Measurements from ENCODE around the gene STX2. TPM values are rescaled to one million over a fixed set of nuclear protein-coding genes. Genes with fewer than 3 reads are reported as not detected.
"Not testable (repeated sequence)": the region's sequence is repeated elsewhere in the genome, so short reads cannot be mapped to it uniquely, and the experiment has no call there.

STX2 gene
- total RNA-seq, 1 donor from 2014 or later, result 19.2 TPM

GRCh38 chr12:130858084-130858483, 19.0 kb upstream of the STX2 start:
- H3K4me1 Mint-ChIP-seq, result peaks cover 4% of the 10 kb centered on the region
- peaks cover 9% of the 10 kb centered on the region for H3K27me3 Mint-ChIP-seq
- H3K36me3 Mint-ChIP-seq (ENCODE audit: low read depth), result no peaks in the 10 kb centered on the region
- DNase-seq, result no peak
- H3K27ac Mint-ChIP-seq, result no peak overlapping the region
- peaks cover 9% of the 10 kb centered on the region for H3K9me3 Mint-ChIP-seq
- H3K4me3 Mint-ChIP-seq, result no peak overlapping the region
- intact Hi-C loops (cut with micrococcal nuclease), result no loop called here

- intact Hi-C loops (cut with micrococcal nuclease), result no loop called here
- Mint-ChIP-seq H3K9me3 (peaks cover 9% of the 10 kb centered on the region), H3K27me3 (peaks cover 9% of the 10 kb centered on the region), H3K27ac (no peak overlapping the region), H3K4me1 (peaks cover 4% of the 10 kb centered on the region), H3K36me3 (ENCODE audit: low read depth) (no peaks in the 10 kb centered on the region), H3K4me3 (no peak overlapping the region)
- DNase-seq, result no peak
Observed at GRCh38 chr12:130856088-130856487, 17.0 kb upstream of the STX2 start.

- DNase-seq, result no peak
- H3K4me1 Mint-ChIP-seq, result no peaks in the 10 kb centered on the region
- peaks cover 10% of the 10 kb centered on the region for H3K27me3 Mint-ChIP-seq
- H3K9me3 Mint-ChIP-seq, result no peaks in the 10 kb centered on the region
- H3K27ac Mint-ChIP-seq, result no peak overlapping the region
- intact Hi-C loops (cut with micrococcal nuclease), result no loop called here
- no peak overlapping the region for H3K4me3 Mint-ChIP-seq
- no peaks in the 10 kb centered on the region for H3K36me3 Mint-ChIP-seq (ENCODE audit: low read depth)
Observed at GRCh38 chr12:130850418-130851021, 11.5 kb upstream of the STX2 start.

GRCh38 chr12:130849561-130850417, 10.7 kb upstream of the STX2 start:
- Mint-ChIP-seq H3K27me3 (peaks cover 8% of the 10 kb centered on the region), H3K4me1 (no peaks in the 10 kb centered on the region), H3K36me3 (ENCODE audit: low read depth) (no peaks in the 10 kb centered on the region)

GRCh38 chr12:130848785-130849305, 9.8 kb upstream of the STX2 start:
- H3K4me3 Mint-ChIP-seq; H3K4me1 Mint-ChIP-seq; H3K36me3 Mint-ChIP-seq (ENCODE audit: low read depth); H3K27ac Mint-ChIP-seq; DNase-seq; H3K27me3 Mint-ChIP-seq; H3K9me3 Mint-ChIP-seq; intact Hi-C loops (cut with micrococcal nuclease): not testable (repeated sequence)

More at GRCh38 chr12:130849561-130850417, 10.7 kb upstream of the STX2 start:
- no peak for DNase-seq
- Mint-ChIP-seq H3K4me3 (no peak overlapping the region), H3K9me3 (no peaks in the 10 kb centered on the region), H3K27ac (no peak overlapping the region)
- intact Hi-C loops (cut with micrococcal nuclease), result no loop called here

GRCh38 chr12:130848105-130848504, 9.1 kb upstream of the STX2 start:
- H3K27ac Mint-ChIP-seq; H3K27me3 Mint-ChIP-seq; H3K36me3 Mint-ChIP-seq (ENCODE audit: low read depth); intact Hi-C loops (cut with micrococcal nuclease); H3K4me3 Mint-ChIP-seq; DNase-seq; H3K4me1 Mint-ChIP-seq; H3K9me3 Mint-ChIP-seq: not testable (repeated sequence)

- no peak for DNase-seq
- Mint-ChIP-seq H3K4me3 (no peak overlapping the region), H3K27ac (no peak overlapping the region), H3K27me3 (peaks cover 4% of the 10 kb centered on the region), H3K4me1 (no peaks in the 10 kb centered on the region), H3K36me3 (ENCODE audit: low read depth) (no peaks in the 10 kb centered on the region), H3K9me3 (no peaks in the 10 kb centered on the region)
- intact Hi-C loops (cut with micrococcal nuclease), result no loop called here
Observed at GRCh38 chr12:130847112-130847511, 8.1 kb upstream of the STX2 start.

GRCh38 chr12:130846369-130846768, 7.3 kb upstream of the STX2 start:
- no peak for DNase-seq
- Mint-ChIP-seq H3K27me3 (peaks cover 4% of the 10 kb centered on the region), H3K36me3 (ENCODE audit: low read depth) (no peaks in the 10 kb centered on the region), H3K27ac (no peak overlapping the region), H3K9me3 (no peaks in the 10 kb centered on the region), H3K4me3 (no peak overlapping the region), H3K4me1 (no peaks in the 10 kb centered on the region)
- intact Hi-C loops (cut with micrococcal nuclease), result no loop called here

- peaks cover 19% of the 10 kb centered on the region for H3K4me1 Mint-ChIP-seq
- H3K27me3 Mint-ChIP-seq, result no peaks in the 10 kb centered on the region
- H3K4me3 Mint-ChIP-seq, result peak overlapping the region; percentile 72
- no peak for DNase-seq
- peaks cover 2% of the 10 kb centered on the region for H3K36me3 Mint-ChIP-seq (ENCODE audit: low read depth)
- intact Hi-C loops (cut with micrococcal nuclease), result loop anchor here (1.0 kb wide), 2 partner anchors 21 to 31 kb away; no protein-coding TSS in a partner anchor
- H3K27ac Mint-ChIP-seq, result peak overlapping the region; percentile 61
- no peaks in the 10 kb centered on the region for H3K9me3 Mint-ChIP-seq
Observed at GRCh38 chr12:130839770-130840404, 837 bp upstream of the STX2 start.

GRCh38 chr12:130838284-130838950, 633 bp downstream of the STX2 start:
- DNase-seq, result no peak
- peaks cover 4% of the 10 kb centered on the region for H3K36me3 Mint-ChIP-seq (ENCODE audit: low read depth)
- H3K9me3 Mint-ChIP-seq, result no peaks in the 10 kb centered on the region
- H3K4me1 Mint-ChIP-seq, result peaks cover 19% of the 10 kb centered on the region
- H3K27me3 Mint-ChIP-seq, result no peaks in the 10 kb centered on the region
- H3K27ac Mint-ChIP-seq, result peak overlapping the region; percentile 67
- H3K4me3 Mint-ChIP-seq, result peak overlapping the region; percentile 88
- intact Hi-C loops (cut with micrococcal nuclease), result no loop called here

- Mint-ChIP-seq H3K4me3 (no peak overlapping the region), H3K4me1 (peaks cover 27% of the 10 kb centered on the region), H3K9me3 (no peaks in the 10 kb centered on the region), H3K27ac (no peak overlapping the region), H3K36me3 (ENCODE audit: low read depth) (peaks cover 5% of the 10 kb centered on the region), H3K27me3 (no peaks in the 10 kb centered on the region)
- no peak for DNase-seq
- intact Hi-C loops (cut with micrococcal nuclease), result no loop called here
Observed at GRCh38 chr12:130835436-130835835, 3.6 kb downstream of the STX2 start.

- no peak for DNase-seq
- Mint-ChIP-seq H3K36me3 (ENCODE audit: low read depth) (peaks cover 5% of the 10 kb centered on the region), H3K27me3 (no peaks in the 10 kb centered on the region), H3K27ac (no peak overlapping the region), H3K9me3 (no peaks in the 10 kb centered on the region), H3K4me1 (peaks cover 28% of the 10 kb centered on the region), H3K4me3 (no peak overlapping the region)
- intact Hi-C loops (cut with micrococcal nuclease), result no loop called here
Observed at GRCh38 chr12:130835011-130835410, 4.0 kb downstream of the STX2 start.

GRCh38 chr12:130832561-130833209, 6.4 kb downstream of the STX2 start:
- intact Hi-C loops (cut with micrococcal nuclease), result no loop called here
- Mint-ChIP-seq H3K4me3 (no peak overlapping the region), H3K36me3 (ENCODE audit: low read depth) (peaks cover 4% of the 10 kb centered on the region), H3K9me3 (no peaks in the 10 kb centered on the region), H3K4me1 (peaks cover 19% of the 10 kb centered on the region), H3K27me3 (no peaks in the 10 kb centered on the region), H3K27ac (no peak overlapping the region)
- DNase-seq, result no peak

All from activated CD4-positive, alpha-beta T cell treated with anti-CD3 and anti-CD28 coated beads, Interleukin-2, amount 10 ng/mL, durations not matched to agents 24 days and 14 days (primary cell).